ENCODE results near the gene EPC2. TPM values are rescaled to one million over a fixed set of nuclear protein-coding genes. Genes with fewer than 3 reads are reported as not detected.
"Not testable (repeated sequence)": the region's sequence is repeated elsewhere in the genome, so short reads cannot be mapped to it uniquely, and the experiment has no call there.

EPC2 gene
- total and polyA plus RNA-seq, 5 donors from 2014 or later, result 1.8 to 74.2 (median 2.7) TPM

DNA sequence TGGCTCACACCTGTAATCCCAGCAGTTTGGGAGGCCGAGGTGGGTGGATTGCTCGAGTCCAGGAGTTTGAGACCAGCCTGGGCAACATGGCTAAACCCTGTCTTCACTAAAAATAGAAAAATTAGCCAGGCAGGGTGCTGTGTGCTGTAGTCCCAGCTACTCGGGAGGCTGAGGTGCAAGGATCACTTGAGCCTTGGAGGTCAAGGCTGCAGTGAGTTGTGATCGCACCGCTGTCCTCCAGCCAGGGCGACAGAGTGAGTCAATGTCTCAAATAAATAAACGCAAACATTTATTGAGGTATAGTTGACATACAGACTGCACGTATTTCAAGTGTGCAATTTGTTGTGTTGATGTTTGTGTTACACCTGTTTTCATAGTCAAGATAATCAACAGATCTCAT, 19.7 kb downstream of the EPC2 start:
- H3K4me3 Mint-ChIP-seq, result no peak overlapping the region

DNA sequence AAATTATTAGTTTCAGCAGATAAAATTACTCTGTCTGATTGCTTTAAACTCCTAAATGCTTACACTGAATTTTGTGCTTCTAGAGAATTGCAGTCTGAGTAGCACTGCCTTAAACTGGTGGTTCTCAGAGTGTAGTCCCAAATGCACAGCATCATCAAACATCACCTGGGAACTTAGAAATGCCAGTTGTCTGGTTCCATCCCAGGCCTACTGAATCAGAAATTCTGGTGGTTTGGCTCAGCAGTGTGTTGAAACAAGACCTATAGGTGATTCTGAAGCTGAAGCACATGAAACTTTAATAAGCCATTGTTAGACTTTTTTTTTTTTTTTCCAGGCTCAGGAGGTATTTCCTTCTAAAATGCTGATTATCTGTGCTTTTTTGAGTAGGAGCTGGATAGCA, 22.0 kb downstream of the EPC2 start:
- Histone ChIP-seq H3K27ac (ENCODE audit: insufficient read depth, low read length, poor library complexity, severe bottlenecking) (no peak overlapping the region), H3K4me3 (ENCODE audit: low read depth, low read length) (no peak overlapping the region), H3K9me3 (ENCODE audit: control insufficient read depth in 2 of 2, low read length in 2 of 2) (no peaks in the 10 kb centered on the region), H3K27me3 (ENCODE audit: control insufficient read depth, insufficient read depth, low read length) (no peaks in the 10 kb centered on the region), H3K4me1 (ENCODE audit: control insufficient read depth, insufficient read depth, low read length, poor library complexity, severe bottlenecking) (peaks cover 39% of the 10 kb centered on the region), H3K36me3 (ENCODE audit: control insufficient read depth, insufficient read depth, low read length) (no peaks in the 10 kb centered on the region)
- H3K4me1 Mint-ChIP-seq, result peaks cover 41 to 82% (median 58%) of the 10 kb centered on the region in 4 donors
- H3K4me3 Mint-ChIP-seq, result peak overlapping the region in 2 of 4 donors; percentile 3 to 28
- ATAC-seq (ENCODE audit: low read depth in 2 of 2) (no peak), DNase-seq (no peak)
- H3K36me3 Mint-ChIP-seq, result peaks cover 5% of the 10 kb centered on the region
- peaks cover 0 to 3% (median 0%) of the 10 kb centered on the region in 7 donors for H3K9me3 Mint-ChIP-seq
- H3K27ac Mint-ChIP-seq, result no peak overlapping the region
- H3K27me3 Mint-ChIP-seq, result no peaks in the 10 kb centered on the region

More for the DNA sequence above, 19.7 kb downstream of the EPC2 start:
- peaks cover 5% of the 10 kb centered on the region for H3K36me3 Mint-ChIP-seq
- Histone ChIP-seq H3K27ac (ENCODE audit: insufficient read depth, low read length, poor library complexity, severe bottlenecking) (no peak overlapping the region), H3K9me3 (ENCODE audit: control insufficient read depth in 2 of 2, low read length in 2 of 2) (no peaks in the 10 kb centered on the region), H3K36me3 (ENCODE audit: control insufficient read depth, insufficient read depth, low read length) (no peaks in the 10 kb centered on the region), H3K27me3 (ENCODE audit: control insufficient read depth, insufficient read depth, low read length) (no peaks in the 10 kb centered on the region), H3K4me3 (ENCODE audit: low read depth, low read length) (no peak overlapping the region), H3K4me1 (ENCODE audit: control insufficient read depth, insufficient read depth, low read length, poor library complexity, severe bottlenecking) (peaks cover 48% of the 10 kb centered on the region)
- DNase-seq (no peak), ATAC-seq (ENCODE audit: low read depth in 2 of 2) (no peak)
- no peak overlapping the region for H3K27ac Mint-ChIP-seq
- H3K4me1 Mint-ChIP-seq, result peaks cover 46 to 82% (median 62%) of the 10 kb centered on the region in 4 donors
- no peaks in the 10 kb centered on the region for H3K27me3 Mint-ChIP-seq
- H3K9me3 Mint-ChIP-seq, result peaks cover 0 to 3% (median 0%) of the 10 kb centered on the region in 7 donors

DNA sequence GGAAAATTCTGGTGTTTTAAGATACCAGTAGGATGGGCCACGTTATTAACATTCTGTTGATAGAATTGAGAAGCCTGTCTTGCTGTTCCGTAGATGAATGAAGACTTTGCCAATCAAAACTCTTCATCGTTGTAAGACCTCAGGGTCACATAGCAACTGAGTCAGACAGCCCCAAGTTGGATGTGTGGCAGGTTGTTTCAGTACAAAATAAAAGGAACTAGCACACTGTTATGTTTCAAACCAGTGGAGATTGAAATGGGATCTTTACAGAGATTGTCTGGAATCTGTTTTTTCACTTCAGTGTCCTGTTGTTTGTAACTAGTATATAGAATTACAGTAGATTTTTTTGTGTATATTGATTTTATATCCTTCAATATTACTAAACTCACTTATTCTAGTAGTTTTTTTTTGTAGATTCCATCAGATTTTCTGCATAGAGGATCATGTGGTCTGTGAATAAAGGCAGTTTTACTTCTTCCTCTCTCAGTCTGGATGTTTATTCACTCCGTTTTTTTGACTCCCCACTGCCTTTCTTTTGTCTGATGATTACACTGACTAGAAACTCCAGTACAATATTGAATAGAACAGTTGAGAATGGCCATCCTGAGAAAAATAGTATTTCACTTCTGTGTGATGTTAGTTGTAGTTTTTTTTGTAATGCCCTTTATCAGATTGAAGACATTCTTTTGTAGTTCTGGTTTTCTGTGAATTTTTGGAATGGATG, 22.7 kb downstream of the EPC2 start:
- no peak overlapping the region for H3K27ac ChIP-seq (ENCODE audit: insufficient read depth, low read length, poor library complexity, severe bottlenecking)
- no peak for ATAC-seq (ENCODE audit: low read depth in 2 of 2)
- H3K9me3 Mint-ChIP-seq, result peaks cover 0 to 6% (median 2%) of the 10 kb centered on the region in 7 donors
- no peaks in the 10 kb centered on the region for H3K27me3 ChIP-seq (ENCODE audit: control insufficient read depth, insufficient read depth, low read length)
- peak overlapping the region in 1 of 3 donors; percentile 16 for H3K27ac Mint-ChIP-seq
- H3K9me3 ChIP-seq (ENCODE audit: control insufficient read depth in 2 of 2, low read length in 2 of 2), result no peaks in the 10 kb centered on the region
- H3K27me3 Mint-ChIP-seq, result no peaks in the 10 kb centered on the region
- H3K4me1 ChIP-seq (ENCODE audit: control insufficient read depth, insufficient read depth, low read length, poor library complexity, severe bottlenecking), result peaks cover 39% of the 10 kb centered on the region
- H3K4me3 ChIP-seq (ENCODE audit: low read depth, low read length), result peak overlapping the region; percentile 15
- peaks cover 8% of the 10 kb centered on the region for H3K36me3 Mint-ChIP-seq
- H3K4me3 Mint-ChIP-seq, result peak overlapping the region in 2 of 4 donors; percentile 52 to 55
- peaks cover 49 to 84% (median 60%) of the 10 kb centered on the region in 4 donors for H3K4me1 Mint-ChIP-seq
- DNase-seq, result no peak
- no peaks in the 10 kb centered on the region for H3K36me3 ChIP-seq (ENCODE audit: control insufficient read depth, insufficient read depth, low read length)

DNA sequence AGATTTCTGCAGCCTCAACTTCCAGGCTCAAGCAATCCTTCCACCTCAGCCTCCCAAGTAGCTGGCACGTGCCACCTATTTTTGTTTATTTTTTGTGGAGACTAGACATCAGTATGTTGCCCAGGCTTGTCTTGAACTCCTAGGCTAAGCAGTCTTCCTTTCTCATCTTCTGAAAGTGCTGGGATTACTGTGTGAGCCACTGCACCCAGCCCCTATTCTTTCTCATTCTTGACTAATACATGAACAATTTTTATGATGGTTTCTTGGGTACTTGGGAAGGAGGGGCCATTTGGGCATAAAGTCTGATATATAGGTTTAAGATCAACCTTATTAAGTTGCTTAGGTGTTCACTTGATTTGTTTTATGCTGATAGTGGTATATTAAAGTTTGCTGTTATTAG, 26.2 kb downstream of the EPC2 start:
- no peak for ATAC-seq (ENCODE audit: low read depth in 2 of 2)
- H3K4me3 Mint-ChIP-seq, result peak overlapping the region in 3 of 4 donors; percentile 36 to 70 (median 67)
- Histone ChIP-seq H3K9me3 (ENCODE audit: control insufficient read depth in 2 of 2, low read length in 2 of 2) (peaks cover 0 to 5% of the 10 kb centered on the region in 2 experiments), H3K4me1 (ENCODE audit: control insufficient read depth, insufficient read depth, low read length, poor library complexity, severe bottlenecking) (peaks cover 36% of the 10 kb centered on the region), H3K36me3 (ENCODE audit: control insufficient read depth, insufficient read depth, low read length) (no peaks in the 10 kb centered on the region), H3K4me3 (ENCODE audit: low read depth, low read length) (no peak overlapping the region), H3K27me3 (ENCODE audit: control insufficient read depth, insufficient read depth, low read length) (no peaks in the 10 kb centered on the region), H3K27ac (ENCODE audit: insufficient read depth, low read length, poor library complexity, severe bottlenecking) (no peak overlapping the region)
- H3K4me1 Mint-ChIP-seq, result peaks cover 59 to 87% (median 74%) of the 10 kb centered on the region in 4 donors
- peaks cover 0 to 9% (median 3%) of the 10 kb centered on the region in 7 donors for H3K9me3 Mint-ChIP-seq
- no peaks in the 10 kb centered on the region for H3K27me3 Mint-ChIP-seq
- H3K36me3 Mint-ChIP-seq, result peaks cover 13% of the 10 kb centered on the region
- no peak for DNase-seq
- no peak overlapping the region for H3K27ac Mint-ChIP-seq

DNA sequence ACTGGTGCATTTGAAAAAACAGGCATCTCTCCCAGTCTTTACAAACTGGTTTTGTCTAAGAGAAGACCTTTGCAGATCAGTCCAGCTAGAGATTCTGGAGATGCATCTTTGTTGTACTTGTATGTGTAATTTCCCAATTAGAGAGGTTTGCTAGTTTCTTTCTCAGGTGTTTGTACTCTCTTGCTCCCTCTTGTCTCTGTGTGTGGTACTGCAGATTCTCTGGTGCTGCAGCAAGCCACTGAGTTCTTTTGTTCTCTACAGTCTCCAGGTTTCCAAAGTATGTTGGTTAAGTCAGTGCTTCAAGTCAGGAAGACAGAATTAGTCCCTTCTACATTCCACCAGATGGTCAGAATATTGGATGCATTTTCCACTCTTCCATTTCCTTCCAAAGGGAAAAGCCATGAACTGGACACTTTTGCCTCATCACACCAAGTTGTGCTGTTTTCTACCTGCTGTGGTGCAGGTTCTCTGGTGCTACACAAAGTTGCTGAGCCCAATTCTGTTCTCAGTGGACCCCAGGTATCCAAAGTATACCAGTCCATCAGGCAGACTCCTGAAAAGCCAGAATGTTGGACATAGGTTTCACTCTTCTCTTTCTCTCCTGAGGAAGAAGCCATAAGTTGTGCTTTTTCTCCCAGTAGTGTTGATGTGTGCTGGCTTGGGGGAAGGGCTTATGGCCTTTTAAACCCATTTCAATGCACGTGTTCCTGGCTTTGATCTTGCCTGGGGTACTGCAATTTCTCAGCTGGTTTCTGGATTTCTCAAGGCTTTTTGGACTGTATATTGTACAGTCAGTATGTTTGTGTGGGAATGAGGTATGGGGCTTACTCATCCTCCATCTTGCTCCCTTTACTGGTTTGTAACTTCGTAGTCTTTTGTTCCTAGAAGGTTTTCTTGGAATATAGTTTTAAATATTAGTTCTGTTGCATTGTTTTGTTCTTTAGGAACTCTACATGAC, 29.8 kb downstream of the EPC2 start:
- peaks cover 0 to 9% (median 3%) of the 10 kb centered on the region in 7 donors for H3K9me3 Mint-ChIP-seq
- ATAC-seq (ENCODE audit: low read depth in 2 of 2) (peak; percentile 46 to 55), DNase-seq (peak; percentile 5 to 56 (median 50))
- no peak overlapping the region for H3K4me3 ChIP-seq (ENCODE audit: low read depth, low read length)
- H3K27ac Mint-ChIP-seq, result no peak overlapping the region
- H3K4me3 Mint-ChIP-seq, result peak overlapping the region in 3 of 4 donors; percentile 11 to 52 (median 44)
- no peaks in the 10 kb centered on the region for H3K36me3 ChIP-seq (ENCODE audit: control insufficient read depth, insufficient read depth, low read length)
- H3K27me3 ChIP-seq (ENCODE audit: control insufficient read depth, insufficient read depth, low read length), result no peaks in the 10 kb centered on the region
- H3K27me3 Mint-ChIP-seq, result no peaks in the 10 kb centered on the region
- H3K4me1 Mint-ChIP-seq, result peaks cover 46 to 74% (median 60%) of the 10 kb centered on the region in 4 donors
- peaks cover 10% of the 10 kb centered on the region for H3K4me1 ChIP-seq (ENCODE audit: control insufficient read depth, insufficient read depth, low read length, poor library complexity, severe bottlenecking)
- peaks cover 0 to 5% of the 10 kb centered on the region in 2 experiments for H3K9me3 ChIP-seq (ENCODE audit: control insufficient read depth in 2 of 2, low read length in 2 of 2)
- H3K36me3 Mint-ChIP-seq, result peaks cover 15% of the 10 kb centered on the region
- H3K27ac ChIP-seq (ENCODE audit: insufficient read depth, low read length, poor library complexity, severe bottlenecking), result no peak overlapping the region

DNA sequence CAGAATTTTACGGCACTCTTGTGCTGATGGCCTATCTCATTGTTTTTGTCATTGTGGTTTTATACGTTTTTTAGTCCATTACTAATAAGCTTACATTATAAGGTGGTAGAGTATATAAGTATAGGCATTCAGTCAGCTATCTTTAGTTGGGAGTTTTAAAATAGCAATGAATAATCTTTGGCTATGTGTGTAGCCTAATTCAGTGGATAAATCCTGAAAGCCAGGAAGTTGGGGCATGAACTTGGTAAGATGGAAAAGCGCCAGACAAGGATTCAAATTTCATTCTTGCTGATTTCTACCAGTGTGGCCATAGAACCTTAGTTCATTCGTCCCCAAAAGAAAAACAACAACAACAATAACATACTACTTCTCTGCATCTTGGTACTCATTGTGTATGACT, 31.2 kb downstream of the EPC2 start:
- no peaks in the 10 kb centered on the region for H3K27me3 ChIP-seq (ENCODE audit: control insufficient read depth, insufficient read depth, low read length)
- H3K9me3 ChIP-seq (ENCODE audit: control insufficient read depth in 2 of 2, low read length in 2 of 2), result peaks cover 0 to 5% of the 10 kb centered on the region in 2 experiments
- ATAC-seq (ENCODE audit: low read depth in 2 of 2), result no peak
- H3K27ac ChIP-seq (ENCODE audit: insufficient read depth, low read length, poor library complexity, severe bottlenecking), result no peak overlapping the region
- peak overlapping the region in 1 of 4 donors; percentile 6 for H3K4me3 Mint-ChIP-seq
- H3K4me3 ChIP-seq (ENCODE audit: low read depth, low read length), result no peak overlapping the region
- H3K4me1 ChIP-seq (ENCODE audit: control insufficient read depth, insufficient read depth, low read length, poor library complexity, severe bottlenecking), result peaks cover 2% of the 10 kb centered on the region
- DNase-seq, result no peak
- peaks cover 50 to 73% (median 58%) of the 10 kb centered on the region in 4 donors for H3K4me1 Mint-ChIP-seq
- H3K36me3 Mint-ChIP-seq, result peaks cover 19% of the 10 kb centered on the region
- peaks cover 0 to 9% (median 4%) of the 10 kb centered on the region in 7 donors for H3K9me3 Mint-ChIP-seq
- H3K27ac Mint-ChIP-seq, result no peak overlapping the region
- no peaks in the 10 kb centered on the region for H3K27me3 Mint-ChIP-seq
- H3K36me3 ChIP-seq (ENCODE audit: control insufficient read depth, insufficient read depth, low read length), result no peaks in the 10 kb centered on the region

DNA sequence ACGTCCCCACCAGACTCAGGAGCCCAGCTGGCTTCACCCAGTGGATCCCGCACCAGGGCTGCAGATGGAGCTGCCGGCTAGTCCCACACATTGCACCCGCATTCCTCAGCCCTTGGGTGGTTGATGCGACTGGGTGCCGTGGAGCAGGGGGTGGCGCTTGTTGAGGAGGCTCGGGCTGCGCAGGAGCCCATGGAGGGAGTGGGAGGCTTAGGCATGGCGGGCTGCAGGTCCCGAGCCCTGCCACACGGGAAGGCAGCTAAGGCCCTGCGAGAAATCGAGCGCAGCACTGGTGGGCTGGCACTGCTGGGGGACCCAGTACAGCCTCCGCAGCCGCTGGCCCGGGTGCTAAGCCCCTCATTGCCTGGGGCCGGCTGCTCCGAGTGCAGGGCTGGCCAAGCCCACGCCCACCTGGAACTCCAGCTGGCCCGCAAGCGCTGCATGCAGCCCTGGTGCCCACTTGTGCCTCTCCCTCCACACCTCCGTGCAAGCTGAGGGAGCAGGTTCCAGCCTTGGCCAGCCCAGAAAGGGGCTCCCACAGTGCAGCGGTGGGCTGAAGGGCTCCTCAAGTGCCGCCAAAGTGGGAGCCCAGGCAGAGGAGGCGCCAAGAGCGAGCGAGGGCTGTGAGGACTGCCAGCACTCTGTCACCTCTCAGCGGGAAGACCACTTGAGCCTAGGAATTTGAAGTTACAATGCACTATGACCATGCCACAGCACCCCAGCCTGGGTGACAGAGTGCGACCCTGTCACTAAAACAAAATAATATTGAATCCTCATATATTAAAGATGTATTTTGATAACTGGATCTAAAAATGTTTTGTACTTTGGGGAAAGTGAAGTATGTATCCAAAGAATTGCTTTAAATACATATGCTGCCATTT, 34.0 kb downstream of the EPC2 start:
- not testable (repeated sequence) for ATAC-seq (ENCODE audit: low read depth in 2 of 2)

More for the DNA sequence above, 34.0 kb downstream of the EPC2 start:
- H3K4me1 ChIP-seq (ENCODE audit: control insufficient read depth, insufficient read depth, low read length, poor library complexity, severe bottlenecking); H3K4me3 Mint-ChIP-seq; H3K9me3 Mint-ChIP-seq; DNase-seq; H3K9me3 ChIP-seq (ENCODE audit: control insufficient read depth in 2 of 2, low read length in 2 of 2); H3K27me3 ChIP-seq (ENCODE audit: control insufficient read depth, insufficient read depth, low read length); H3K36me3 ChIP-seq (ENCODE audit: control insufficient read depth, insufficient read depth, low read length); H3K27ac ChIP-seq (ENCODE audit: insufficient read depth, low read length, poor library complexity, severe bottlenecking); H3K27me3 Mint-ChIP-seq; H3K4me3 ChIP-seq (ENCODE audit: low read depth, low read length); H3K27ac Mint-ChIP-seq: not testable (repeated sequence)
- peaks cover 16% of the 10 kb centered on the region for H3K36me3 Mint-ChIP-seq
- H3K4me1 Mint-ChIP-seq, result peaks cover 44 to 78% (median 52%) of the 10 kb centered on the region in 4 donors
